GM10248 (cell line): ENCODE data around the gene PREX1.

Experiments used
- CTCF ChIA-PET: fragments of 300-600 bp; sonication (Branson Sonifier 250); formaldehyde crosslinking; extraction: SDS; loops from one replicate; lab custom pipeline; 2021; ENCODE audit warnings: antibody characterized with exemption; lab: Yijun Ruan, JAX
- POLR2A ChIA-PET: fragments of 350-650 bp; sonication (Branson Sonifier 250); formaldehyde crosslinking; extraction: SDS; loops from one replicate; lab custom pipeline; 2020; ENCODE audit warnings: antibody characterized with exemption; lab: Yijun Ruan, JAX
- DNase-seq: peaks from one replicate; pipeline ENCODE4 v3.0.0; 2012; ENCODE audit errors: extremely low spot score
- TF ChIP-seq, protein P1 (sequence below): IDR thresholded peaks from 2 replicates; pipeline ENCODE4 v1.5.1; 2012; ENCODE audit warnings: mild to moderate bottlenecking, low read depth; ENCODE audit errors: extremely low read depth, missing control alignments, control extremely low read depth

PREX1 gene

DNA sequence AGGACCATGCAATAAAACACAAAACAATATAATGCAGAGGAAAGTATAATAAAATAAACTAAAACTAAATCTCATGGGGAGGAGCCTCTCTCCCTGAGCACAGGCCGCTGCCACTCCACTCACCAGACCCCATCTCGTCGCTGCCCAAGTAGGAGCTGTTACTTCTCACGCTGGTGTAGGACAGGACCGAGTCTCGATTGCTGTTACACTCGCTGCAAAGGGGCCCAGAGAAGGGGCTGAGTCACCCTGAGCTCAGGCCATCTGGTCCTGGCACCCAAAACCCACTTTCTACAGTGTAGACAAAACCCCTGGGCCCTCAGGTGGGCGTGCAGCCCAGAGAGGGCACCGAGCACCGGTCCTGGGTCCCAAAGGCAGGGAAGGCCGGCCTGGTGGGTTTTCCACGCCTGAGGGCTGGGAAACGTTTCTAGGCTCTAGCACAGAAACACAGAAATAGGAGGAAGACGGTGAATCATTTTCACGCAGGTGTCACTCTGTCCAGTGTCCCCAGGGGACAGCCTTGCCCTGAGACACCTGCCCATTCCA, 183.4 kb downstream of the PREX1 start:
- TF ChIP-seq, protein P1, sequence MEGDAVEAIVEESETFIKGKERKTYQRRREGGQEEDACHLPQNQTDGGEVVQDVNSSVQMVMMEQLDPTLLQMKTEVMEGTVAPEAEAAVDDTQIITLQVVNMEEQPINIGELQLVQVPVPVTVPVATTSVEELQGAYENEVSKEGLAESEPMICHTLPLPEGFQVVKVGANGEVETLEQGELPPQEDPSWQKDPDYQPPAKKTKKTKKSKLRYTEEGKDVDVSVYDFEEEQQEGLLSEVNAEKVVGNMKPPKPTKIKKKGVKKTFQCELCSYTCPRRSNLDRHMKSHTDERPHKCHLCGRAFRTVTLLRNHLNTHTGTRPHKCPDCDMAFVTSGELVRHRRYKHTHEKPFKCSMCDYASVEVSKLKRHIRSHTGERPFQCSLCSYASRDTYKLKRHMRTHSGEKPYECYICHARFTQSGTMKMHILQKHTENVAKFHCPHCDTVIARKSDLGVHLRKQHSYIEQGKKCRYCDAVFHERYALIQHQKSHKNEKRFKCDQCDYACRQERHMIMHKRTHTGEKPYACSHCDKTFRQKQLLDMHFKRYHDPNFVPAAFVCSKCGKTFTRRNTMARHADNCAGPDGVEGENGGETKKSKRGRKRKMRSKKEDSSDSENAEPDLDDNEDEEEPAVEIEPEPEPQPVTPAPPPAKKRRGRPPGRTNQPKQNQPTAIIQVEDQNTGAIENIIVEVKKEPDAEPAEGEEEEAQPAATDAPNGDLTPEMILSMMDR = no peak
- ChIA-PET POLR2A (no interaction called here), CTCF (interaction anchor here (1.5 kb wide), 1 partner anchor 13 kb away, joined by 4 read pairs; no protein-coding TSS in a partner anchor)
- no peak for DNase-seq

DNA sequence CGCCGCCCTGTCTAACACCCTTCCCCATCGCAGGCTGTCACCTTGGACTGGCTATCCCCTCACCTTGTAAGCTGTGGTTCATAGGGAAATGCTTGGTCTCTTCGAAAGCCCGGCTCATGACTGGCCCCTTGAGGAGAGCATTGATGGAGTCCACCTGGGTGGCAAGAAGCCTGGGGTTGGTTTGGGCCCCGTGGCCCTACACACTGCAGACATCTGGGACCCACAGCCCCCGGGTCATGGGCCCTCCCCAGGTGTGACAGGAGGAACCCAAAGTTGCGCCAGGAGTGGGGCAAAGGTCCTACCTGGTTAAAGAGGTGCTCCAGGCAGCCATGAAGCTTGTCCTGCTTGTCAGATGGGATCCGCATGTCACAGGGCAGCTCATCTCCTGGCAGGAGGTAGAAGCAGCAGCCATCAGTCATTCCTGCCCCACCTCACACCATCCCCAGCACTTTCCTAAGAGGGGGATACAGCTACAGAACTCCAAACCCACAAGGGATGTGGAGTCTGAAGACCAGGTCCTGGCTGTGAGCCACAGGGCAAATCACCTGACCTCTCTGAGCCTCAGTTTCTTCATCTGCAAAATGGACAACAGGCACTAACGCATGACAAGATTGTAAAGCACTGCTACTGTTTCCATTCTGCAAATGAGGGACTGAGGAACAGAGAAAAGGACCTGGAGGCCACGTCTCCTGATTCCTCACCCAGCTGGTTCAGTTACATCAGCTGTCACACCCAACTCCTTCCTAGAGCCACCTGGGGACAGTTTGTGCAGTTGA, 185.5 kb downstream of the PREX1 start:
- ChIA-PET CTCF (interaction anchor here (1.2 to 2.1 kb wide), 3 partner anchors 15 to 979 kb away, joined by 5 read pairs; no protein-coding TSS in a partner anchor), POLR2A (no interaction called here)
- TF ChIP-seq, protein P1 = no peak
- DNase-seq = no peak

DNA sequence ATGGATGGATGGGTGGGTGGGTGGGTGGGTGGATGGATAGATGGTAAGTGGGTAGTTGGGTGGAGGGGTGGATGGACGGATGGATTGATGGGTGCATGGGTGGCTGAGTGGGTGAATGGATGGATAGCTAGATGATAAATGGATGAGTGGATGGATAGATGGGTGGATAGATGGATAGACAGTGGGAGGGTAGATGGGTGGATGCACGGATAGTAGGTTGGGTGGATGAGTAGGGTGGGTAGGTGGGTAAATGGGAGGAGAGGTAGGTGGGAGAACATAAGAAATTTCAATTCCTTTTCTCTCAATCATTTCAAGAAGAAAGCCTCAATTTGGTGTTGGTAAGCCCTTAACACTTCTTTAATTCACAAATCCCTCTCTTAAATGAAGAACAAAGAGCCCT, 186.9 kb downstream of the PREX1 start:
- CTCF ChIA-PET = no interaction called here
- TF ChIP-seq, protein P1 = no peak
- no peak for DNase-seq
- POLR2A ChIA-PET = no interaction called here

DNA sequence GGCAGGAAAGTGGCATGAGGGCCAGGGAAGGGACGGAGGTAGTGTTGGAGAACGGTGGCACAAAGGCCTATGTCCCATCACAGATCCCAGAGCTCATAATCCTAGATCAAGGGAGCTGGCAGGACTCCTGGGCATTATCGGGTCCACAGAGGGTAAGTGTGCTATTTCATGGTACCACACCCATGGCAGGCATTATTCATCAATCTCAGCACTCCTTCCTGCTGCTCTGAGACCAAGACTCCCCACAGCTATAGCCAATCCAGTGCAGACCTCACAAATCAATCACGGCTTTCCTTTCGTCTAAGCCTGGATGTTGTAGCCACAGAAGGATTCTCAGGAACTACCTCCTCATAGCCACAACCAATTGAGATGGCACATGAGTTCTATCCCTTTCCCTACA, 187.9 kb downstream of the PREX1 start:
- ChIA-PET CTCF (interaction anchor here (1.1 kb wide), 2 partner anchors 16 to 265 kb away, joined by 3 to 4 read pairs; no protein-coding TSS in a partner anchor), POLR2A (no interaction called here)
- TF ChIP-seq, protein P1 = no peak
- DNase-seq = no peak

DNA sequence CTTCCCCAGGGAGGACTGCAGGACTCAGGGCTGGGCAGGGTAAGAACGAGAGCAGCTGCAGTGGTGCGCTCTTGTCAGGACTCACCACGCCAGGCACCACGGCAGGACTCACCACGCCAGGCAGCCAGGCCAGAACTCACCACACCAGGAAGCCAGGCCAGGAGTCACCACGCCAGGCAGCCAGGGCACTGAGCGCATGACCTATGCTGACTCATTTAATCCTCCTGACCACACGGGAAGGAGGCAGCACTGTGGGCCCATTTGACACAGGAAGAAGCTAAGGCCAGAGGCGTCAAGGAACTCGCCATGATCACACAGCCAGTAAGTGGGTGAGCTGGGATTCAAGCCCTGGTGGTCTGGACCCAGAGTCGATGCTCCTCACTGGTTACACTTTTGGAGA, 189.3 kb downstream of the PREX1 start:
- ChIA-PET POLR2A (no interaction called here), CTCF (interaction anchor here (1.4 to 4.3 kb wide), 2 partner anchors 10 to 267 kb away, joined by 3 to 21 read pairs; no protein-coding TSS in a partner anchor)
- DNase-seq = no peak
- TF ChIP-seq, protein P1 = no peak

DNA sequence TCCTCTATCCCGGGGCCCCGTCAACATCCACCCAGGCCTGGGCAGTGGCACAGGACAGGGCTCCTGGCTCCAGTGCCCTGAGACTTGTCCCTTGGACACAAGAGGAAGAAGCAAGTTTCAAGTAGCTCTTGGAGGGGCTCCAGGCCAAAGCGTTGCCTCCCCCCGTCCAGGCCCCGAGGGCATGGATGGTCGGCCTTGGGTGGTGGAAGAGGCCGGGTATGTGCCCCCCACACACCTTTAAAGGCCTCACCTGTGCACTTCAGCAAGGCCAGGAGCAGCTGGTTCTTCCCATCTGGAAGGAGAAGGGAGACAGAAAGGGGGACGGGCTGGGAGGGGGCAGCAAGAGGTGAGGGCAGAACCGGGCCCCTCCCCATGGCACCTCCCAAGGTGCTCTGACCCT, 190.3 kb downstream of the PREX1 start:
- no peak for DNase-seq
- ChIA-PET POLR2A (interaction anchor here (0.5 kb wide), 1 partner anchor 10 kb away, joined by 5 read pairs; no protein-coding TSS in a partner anchor), CTCF (interaction anchor here (0.6 to 4.3 kb wide), 3 partner anchors 12 to 268 kb away, joined by 3 to 21 read pairs (median 19); no protein-coding TSS in a partner anchor)
- TF ChIP-seq, protein P1 = no peak
